Mammary epithelial cell (primary cell): ENCODE measurements around the gene INPP4A.

Experiments
- EZH2 ChIP-seq: IDR thresholded peaks from 2 replicates; pipeline ENCODE4 v1.6.1; 2012; ENCODE audit warnings: low read length, inconsistent platforms, borderline replicate concordance
- TF ChIP-seq, protein P1 (sequence below), 2 donors: IDR thresholded peaks in 1 of 2; conservative IDR thresholded peaks in 1 of 2; 2 replicates each; pipeline ENCODE4 v1.5.1; 2011 to 2012; ENCODE audit warnings: inconsistent platforms in 2 of 2, low read length in 2 of 2, mild to moderate bottlenecking in 2 of 2, control low read depth in 1 of 2, low read depth in 1 of 2; ENCODE audit not compliant: insufficient read depth in 1 of 2; ENCODE audit errors: extremely low read depth in 1 of 2

DNA sequence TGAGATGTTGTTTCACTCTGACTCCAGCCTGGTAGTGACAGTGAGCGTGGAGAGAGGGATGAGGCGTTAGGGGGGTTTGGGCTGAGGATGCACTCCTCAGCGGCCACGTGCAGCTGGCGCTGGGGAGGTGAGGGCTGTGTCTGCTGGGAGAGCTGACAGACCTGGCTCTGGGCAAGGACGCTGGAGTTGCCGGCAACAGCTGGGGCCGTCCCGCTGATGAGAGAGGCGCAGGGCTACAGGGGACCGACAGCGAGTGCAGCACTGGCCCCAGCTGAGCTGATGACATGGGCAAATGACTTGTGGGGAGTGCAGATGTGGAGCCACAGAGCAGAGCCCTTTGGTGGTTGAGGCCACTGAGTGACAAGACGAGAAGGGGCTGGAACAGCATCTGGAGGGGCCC, 125.3 kb downstream of the INPP4A start:
- TF ChIP-seq, protein P1, sequence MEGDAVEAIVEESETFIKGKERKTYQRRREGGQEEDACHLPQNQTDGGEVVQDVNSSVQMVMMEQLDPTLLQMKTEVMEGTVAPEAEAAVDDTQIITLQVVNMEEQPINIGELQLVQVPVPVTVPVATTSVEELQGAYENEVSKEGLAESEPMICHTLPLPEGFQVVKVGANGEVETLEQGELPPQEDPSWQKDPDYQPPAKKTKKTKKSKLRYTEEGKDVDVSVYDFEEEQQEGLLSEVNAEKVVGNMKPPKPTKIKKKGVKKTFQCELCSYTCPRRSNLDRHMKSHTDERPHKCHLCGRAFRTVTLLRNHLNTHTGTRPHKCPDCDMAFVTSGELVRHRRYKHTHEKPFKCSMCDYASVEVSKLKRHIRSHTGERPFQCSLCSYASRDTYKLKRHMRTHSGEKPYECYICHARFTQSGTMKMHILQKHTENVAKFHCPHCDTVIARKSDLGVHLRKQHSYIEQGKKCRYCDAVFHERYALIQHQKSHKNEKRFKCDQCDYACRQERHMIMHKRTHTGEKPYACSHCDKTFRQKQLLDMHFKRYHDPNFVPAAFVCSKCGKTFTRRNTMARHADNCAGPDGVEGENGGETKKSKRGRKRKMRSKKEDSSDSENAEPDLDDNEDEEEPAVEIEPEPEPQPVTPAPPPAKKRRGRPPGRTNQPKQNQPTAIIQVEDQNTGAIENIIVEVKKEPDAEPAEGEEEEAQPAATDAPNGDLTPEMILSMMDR (conservative IDR thresholded peaks at IDR 0.05 in 1 of 2, IDR thresholded peaks at IDR 0.05 in 1 of 2; ENCODE audit: extremely low read depth in 1 of 2, insufficient read depth in 1 of 2, low read depth in 1 of 2, low read length in 2 of 2), result no peak
- no peak for TF ChIP-seq EZH2
